HG02885 (cell line): ENCODE data around the gene ISCA2.
A peak's percentile ranks its signal among the peaks of the same experiment; 100 is the strongest.
"Not testable (repeated sequence)": the region's sequence is repeated elsewhere in the genome, so short reads cannot be mapped to it uniquely, and the experiment has no call there.

Experiments
- ATAC-seq: cut with Tn5 transposase; IDR thresholded peaks from one replicate; pipeline ENCODE4 v1.9.1; 2021; ENCODE audit warnings: mild to moderate bottlenecking; ENCODE audit not compliant: unreplicated experiment, poor library complexity

The ISCA2 gene

GRCh38 chr14:74493343-74494261, at the start of gene ISCA2:
Gene ISCA2 (plus strand): TSS chr14:74493765. CDS start chr14:74493775, 10 bp downstream.
- peak; percentile 88 for ATAC-seq

- ATAC-seq, result no peak
These were observed 48.7 kb upstream of the ISCA2 start for GRCh38 chr14:74444866-74445265.

- not testable (repeated sequence) for ATAC-seq
These were observed 39.2 kb upstream of the ISCA2 start for GRCh38 chr14:74454397-74454796.

- ATAC-seq, result no peak
These were observed 36.6 kb upstream of the ISCA2 start for GRCh38 chr14:74456684-74457564.

- no peak for ATAC-seq
These were observed 36.0 kb upstream of the ISCA2 start for GRCh38 chr14:74457565-74457895.

GRCh38 chr14:74459289-74459946, 34.1 kb upstream of the ISCA2 start:
- ATAC-seq, result peak; percentile 57

- ATAC-seq, result no peak
These were observed 33.6 kb upstream of the ISCA2 start for GRCh38 chr14:74459976-74460375.

GRCh38 chr14:74462993-74463392, 30.6 kb upstream of the ISCA2 start:
- no peak for ATAC-seq

GRCh38 chr14:74463697-74464096, 29.9 kb upstream of the ISCA2 start:
- ATAC-seq, result no peak

- no peak for ATAC-seq
These were observed 28.8 kb upstream of the ISCA2 start for GRCh38 chr14:74464785-74465184.

GRCh38 chr14:74465335-74465734, 28.2 kb upstream of the ISCA2 start:
- no peak for ATAC-seq

- no peak for ATAC-seq
These were observed 25.1 kb upstream of the ISCA2 start for GRCh38 chr14:74468513-74468912.

- ATAC-seq, result no peak
These were observed 23.7 kb upstream of the ISCA2 start for GRCh38 chr14:74469548-74470518.

- ATAC-seq, result no peak
These were observed 21.0 kb upstream of the ISCA2 start for GRCh38 chr14:74472601-74473000.

- ATAC-seq, result no peak
These were observed 19.2 kb upstream of the ISCA2 start for GRCh38 chr14:74474376-74474775.

- ATAC-seq, result no peak
These were observed 17.9 kb upstream of the ISCA2 start for GRCh38 chr14:74475678-74476077.

- ATAC-seq, result no peak
These were observed 17.5 kb upstream of the ISCA2 start for GRCh38 chr14:74476107-74476506.

- ATAC-seq, result no peak
These were observed 17.0 kb upstream of the ISCA2 start for GRCh38 chr14:74476607-74477006.

GRCh38 chr14:74478996-74479635, 14.4 kb upstream of the ISCA2 start:
- no peak for ATAC-seq
